ENCODE measurements around the gene DNAAF5.
"Not testable (repeated sequence)": the region's sequence is repeated elsewhere in the genome, so short reads cannot be mapped to it uniquely, and the experiment has no call there.

Gene DNAAF5

DNA sequence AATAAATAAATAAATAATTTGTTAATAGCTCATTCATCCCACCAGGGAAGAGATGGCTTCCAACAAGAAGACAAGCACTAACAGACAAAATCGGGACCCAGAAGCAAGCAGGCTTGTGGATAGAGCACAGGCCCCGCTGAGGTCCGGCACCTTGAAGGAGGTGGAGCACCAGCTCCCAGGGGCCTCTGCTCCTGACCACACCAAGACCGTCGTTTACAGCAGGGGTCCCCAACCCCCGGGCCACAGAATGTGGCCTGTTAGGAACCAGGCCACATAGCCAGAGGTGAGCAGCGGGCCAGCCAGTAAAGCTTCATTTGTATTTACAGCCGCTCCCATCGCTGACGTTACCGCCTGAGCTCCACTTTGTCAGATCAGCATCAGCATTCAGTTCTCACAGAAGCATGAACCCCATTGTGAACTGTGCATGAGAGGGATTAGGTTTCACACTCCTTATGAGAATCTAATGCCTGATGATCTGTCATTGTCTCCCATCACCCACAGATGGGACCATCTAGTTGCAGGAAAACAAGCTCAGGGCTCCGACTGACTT is 72.5 kb downstream of the DNAAF5 start:
- in situ Hi-C loops (cut with HindIII; ENCODE audit: low sequenced_read_pairs), result loop anchor here (25.0 kb wide), 1 partner anchor 163 kb away; the partner anchor contains the start of gene ADAP1
- DNase-seq (ENCODE audit: low read depth), result no peak
- TF ChIP-seq, protein P1, sequence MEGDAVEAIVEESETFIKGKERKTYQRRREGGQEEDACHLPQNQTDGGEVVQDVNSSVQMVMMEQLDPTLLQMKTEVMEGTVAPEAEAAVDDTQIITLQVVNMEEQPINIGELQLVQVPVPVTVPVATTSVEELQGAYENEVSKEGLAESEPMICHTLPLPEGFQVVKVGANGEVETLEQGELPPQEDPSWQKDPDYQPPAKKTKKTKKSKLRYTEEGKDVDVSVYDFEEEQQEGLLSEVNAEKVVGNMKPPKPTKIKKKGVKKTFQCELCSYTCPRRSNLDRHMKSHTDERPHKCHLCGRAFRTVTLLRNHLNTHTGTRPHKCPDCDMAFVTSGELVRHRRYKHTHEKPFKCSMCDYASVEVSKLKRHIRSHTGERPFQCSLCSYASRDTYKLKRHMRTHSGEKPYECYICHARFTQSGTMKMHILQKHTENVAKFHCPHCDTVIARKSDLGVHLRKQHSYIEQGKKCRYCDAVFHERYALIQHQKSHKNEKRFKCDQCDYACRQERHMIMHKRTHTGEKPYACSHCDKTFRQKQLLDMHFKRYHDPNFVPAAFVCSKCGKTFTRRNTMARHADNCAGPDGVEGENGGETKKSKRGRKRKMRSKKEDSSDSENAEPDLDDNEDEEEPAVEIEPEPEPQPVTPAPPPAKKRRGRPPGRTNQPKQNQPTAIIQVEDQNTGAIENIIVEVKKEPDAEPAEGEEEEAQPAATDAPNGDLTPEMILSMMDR (IDR thresholded peaks at IDR 0.05; ENCODE audit: low read depth, low read length, missing control alignments), result no peak
- no peak overlapping the region for H3K4me3 ChIP-seq (ENCODE audit: low read depth, low read length)

DNA sequence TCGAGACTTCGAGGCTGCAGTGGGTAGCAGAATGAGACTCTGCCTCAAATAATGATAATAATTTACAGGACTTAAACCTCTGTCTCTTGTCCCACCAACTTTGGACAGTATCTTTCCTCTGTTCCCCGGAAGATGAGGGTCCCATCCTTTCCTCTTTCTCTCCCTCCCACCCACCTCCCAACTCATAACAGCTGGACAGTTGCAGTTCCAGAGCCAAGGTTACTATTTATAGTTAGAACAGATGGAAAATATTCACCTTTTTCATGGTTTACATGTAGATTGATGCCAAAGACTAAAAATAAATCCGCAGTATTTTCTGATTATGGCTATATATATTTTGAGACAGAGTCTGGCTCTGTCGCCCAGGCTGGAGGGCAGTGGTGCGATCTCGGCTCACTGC is 74.2 kb downstream of the DNAAF5 start:
- H3K4me3 ChIP-seq (ENCODE audit: low read depth, low read length), result no peak overlapping the region
- no peak for DNase-seq (ENCODE audit: low read depth)
- in situ Hi-C loops (cut with HindIII; ENCODE audit: low sequenced_read_pairs), result no loop called here
- TF ChIP-seq, protein P1 (IDR thresholded peaks at IDR 0.05; ENCODE audit: low read depth, low read length, missing control alignments), result no peak

DNA sequence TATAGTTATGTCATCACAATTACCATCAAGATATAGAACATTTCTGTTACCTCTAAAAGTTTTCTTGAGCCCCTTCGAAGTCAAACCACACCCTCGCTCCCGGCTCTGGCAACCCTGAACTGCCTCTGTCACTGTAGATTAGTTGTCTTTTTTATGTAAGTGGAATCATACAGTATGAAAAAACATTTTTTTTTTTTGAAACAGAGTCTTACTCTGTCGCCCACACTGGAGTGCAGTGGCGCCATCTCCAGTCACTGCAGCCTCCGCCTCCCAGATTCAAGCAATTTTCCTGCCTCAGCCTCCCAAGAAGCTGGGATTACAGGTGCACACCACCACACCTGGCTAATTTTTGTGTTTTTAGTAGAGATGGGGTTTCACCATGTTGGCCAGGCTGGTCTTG is 74.9 kb downstream of the DNAAF5 start:
- H3K4me3 ChIP-seq (ENCODE audit: low read depth, low read length); in situ Hi-C loops (cut with HindIII; ENCODE audit: low sequenced_read_pairs); DNase-seq (ENCODE audit: low read depth): not testable (repeated sequence)

DNA sequence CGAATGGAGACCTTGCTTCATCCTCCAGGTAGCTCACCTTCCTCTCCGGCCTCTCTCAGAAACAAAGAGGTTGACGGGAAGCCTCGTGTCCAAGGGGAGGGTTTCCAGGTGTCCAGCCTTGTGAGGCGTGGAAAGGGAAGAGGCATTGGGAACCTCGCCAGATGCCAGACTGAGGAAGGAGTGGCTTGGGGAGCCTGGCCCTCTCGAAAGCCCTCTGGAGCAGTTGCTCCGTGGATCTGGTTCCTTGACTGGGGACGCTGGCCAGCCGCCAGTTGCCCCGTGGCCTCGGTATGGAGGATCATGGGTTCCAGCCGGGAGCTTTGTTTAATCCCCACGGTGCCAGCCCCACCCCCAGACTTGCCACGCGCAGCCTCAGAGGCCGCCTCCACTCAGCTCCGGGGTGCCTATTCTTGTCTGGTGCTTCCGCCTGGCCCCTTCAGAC is 75.5 kb downstream of the DNAAF5 start:
- DNase-seq (ENCODE audit: low read depth), result no peak
- no peak overlapping the region for H3K4me3 ChIP-seq (ENCODE audit: low read depth, low read length)
- in situ Hi-C loops (cut with HindIII; ENCODE audit: low sequenced_read_pairs), result no loop called here
- TF ChIP-seq, protein P1 (IDR thresholded peaks at IDR 0.05; ENCODE audit: low read depth, low read length, missing control alignments), result no peak

DNA sequence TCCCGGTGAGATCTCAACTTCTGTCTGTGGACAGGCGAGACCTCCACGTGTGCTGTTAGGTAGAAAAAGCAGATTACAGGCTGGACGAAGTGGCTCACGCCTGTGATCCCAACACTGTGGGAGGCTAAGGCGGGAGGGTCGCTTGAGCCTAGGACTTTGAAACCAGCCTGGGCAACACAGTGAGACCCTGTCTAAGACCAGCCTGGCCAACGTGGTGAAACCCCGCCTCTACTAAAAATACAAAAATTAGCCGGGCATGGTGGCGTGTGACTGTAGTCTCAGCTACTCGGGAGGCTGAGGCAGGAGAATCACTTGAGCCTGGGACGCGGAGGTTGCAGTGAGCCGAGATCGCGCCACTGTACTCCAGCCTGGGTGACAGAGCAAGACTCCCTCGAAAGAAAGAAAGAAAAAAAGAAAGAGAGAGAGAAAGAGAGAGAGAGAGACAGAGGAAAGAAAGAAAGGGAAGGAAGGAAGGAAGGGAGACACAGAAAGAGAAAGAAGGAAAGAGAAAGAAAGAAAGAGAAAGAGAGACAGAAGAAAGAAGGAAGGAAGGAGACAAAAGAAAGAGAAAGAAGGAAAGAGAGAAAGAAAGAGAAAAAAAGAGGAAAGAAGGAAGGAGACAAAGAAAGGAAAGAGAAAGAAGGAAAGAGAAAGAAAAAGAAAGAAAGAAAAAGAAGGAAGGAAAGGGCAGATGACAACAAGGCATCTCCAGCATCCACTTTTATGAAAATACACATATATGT is 76.2 kb downstream of the DNAAF5 start:
- TF ChIP-seq, protein P1 (IDR thresholded peaks at IDR 0.05; ENCODE audit: low read depth, low read length, missing control alignments), result no peak
- in situ Hi-C loops (cut with HindIII; ENCODE audit: low sequenced_read_pairs), result no loop called here
- no peak for DNase-seq (ENCODE audit: low read depth)
- no peak overlapping the region for H3K4me3 ChIP-seq (ENCODE audit: low read depth, low read length)

DNA sequence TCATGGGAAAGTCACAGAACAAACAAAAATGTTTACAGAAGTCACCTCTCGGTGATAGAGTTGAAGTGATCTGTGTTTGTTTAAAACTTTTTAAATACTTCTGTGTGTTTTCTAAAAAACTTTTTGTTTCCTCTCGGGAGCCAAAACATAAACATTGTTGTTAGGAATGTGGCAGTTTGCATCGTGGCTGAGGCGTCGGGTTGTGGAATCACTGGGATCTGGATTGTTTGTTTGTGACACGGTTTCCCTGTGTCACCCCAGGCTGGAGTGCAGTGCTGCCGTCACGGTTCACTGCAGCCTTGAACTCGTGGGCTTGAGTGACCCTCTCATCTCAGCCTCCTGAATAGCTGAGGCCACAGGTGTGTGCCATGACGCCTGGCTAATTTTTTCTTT is 76.7 kb downstream of the DNAAF5 start:
- no peak for DNase-seq (ENCODE audit: low read depth)
- in situ Hi-C loops (cut with HindIII; ENCODE audit: low sequenced_read_pairs), result no loop called here
- TF ChIP-seq, protein P1 (IDR thresholded peaks at IDR 0.05; ENCODE audit: low read depth, low read length, missing control alignments), result no peak
- H3K4me3 ChIP-seq (ENCODE audit: low read depth, low read length), result no peak overlapping the region

DNA sequence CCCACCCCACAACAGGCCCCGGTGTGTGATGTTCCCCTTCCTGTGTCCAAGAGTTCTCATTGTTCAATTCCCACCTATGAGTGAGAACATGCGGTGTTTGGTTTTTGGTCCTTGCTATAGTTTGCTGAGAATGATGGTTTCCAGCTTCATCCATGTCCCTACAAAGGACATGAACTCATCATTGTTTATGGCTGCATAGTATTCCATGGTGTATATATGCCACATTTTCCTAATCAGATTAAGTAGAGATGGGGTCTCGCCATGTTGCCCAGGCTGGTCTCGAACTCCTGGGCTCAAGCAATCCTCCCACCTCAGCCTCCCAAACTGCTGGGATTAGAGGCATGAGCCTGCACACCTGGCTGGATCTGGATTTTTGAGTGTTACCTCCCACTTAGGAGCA is 77.3 kb downstream of the DNAAF5 start:
- DNase-seq (ENCODE audit: low read depth); in situ Hi-C loops (cut with HindIII; ENCODE audit: low sequenced_read_pairs); H3K4me3 ChIP-seq (ENCODE audit: low read depth, low read length): not testable (repeated sequence)
